GM12801 (cell line): ENCODE data around the gene FGR.

Experiments used
- TF ChIP-seq, protein P1 (sequence below): IDR thresholded peaks from one replicate; pipeline ENCODE4 v1.5.1; 2011; ENCODE audit warnings: control low read depth; ENCODE audit not compliant: insufficient read length; ENCODE audit errors: extremely low read depth

The FGR gene

DNA sequence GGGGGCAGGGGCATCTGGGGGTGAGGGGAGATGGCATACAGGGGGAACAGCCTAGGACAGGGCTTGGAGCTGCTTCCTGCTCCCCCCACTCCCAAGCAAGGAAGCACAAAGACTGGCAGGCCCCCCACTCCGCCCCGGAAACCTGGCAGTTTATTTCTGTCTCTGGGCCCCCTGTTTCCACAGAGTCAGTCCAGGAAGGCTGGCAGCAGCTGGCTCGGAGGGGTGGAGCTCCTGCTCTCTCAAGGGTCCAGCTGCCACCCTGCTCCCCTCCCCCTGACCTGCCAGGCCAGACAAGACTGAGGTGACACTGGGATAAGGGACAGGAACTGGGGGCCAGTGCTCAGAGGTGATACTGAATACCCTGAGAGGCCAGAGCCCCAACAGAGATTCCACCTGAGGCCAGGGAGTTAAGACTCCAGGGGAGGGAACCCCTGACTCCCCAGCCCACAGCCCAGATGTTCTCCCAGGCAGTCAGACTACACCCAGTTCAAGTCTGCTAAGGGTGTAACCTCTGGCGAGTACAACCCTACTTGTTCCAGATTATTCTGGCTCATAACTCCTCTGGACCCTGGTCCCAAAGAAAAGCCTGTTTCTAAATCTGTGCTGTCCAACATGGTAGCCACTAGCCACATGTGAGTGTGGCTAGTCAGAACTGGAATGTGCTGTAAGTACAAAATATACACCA lies 57.3 kb downstream of the FGR start:
- TF ChIP-seq, protein P1, sequence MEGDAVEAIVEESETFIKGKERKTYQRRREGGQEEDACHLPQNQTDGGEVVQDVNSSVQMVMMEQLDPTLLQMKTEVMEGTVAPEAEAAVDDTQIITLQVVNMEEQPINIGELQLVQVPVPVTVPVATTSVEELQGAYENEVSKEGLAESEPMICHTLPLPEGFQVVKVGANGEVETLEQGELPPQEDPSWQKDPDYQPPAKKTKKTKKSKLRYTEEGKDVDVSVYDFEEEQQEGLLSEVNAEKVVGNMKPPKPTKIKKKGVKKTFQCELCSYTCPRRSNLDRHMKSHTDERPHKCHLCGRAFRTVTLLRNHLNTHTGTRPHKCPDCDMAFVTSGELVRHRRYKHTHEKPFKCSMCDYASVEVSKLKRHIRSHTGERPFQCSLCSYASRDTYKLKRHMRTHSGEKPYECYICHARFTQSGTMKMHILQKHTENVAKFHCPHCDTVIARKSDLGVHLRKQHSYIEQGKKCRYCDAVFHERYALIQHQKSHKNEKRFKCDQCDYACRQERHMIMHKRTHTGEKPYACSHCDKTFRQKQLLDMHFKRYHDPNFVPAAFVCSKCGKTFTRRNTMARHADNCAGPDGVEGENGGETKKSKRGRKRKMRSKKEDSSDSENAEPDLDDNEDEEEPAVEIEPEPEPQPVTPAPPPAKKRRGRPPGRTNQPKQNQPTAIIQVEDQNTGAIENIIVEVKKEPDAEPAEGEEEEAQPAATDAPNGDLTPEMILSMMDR, result no peak

DNA sequence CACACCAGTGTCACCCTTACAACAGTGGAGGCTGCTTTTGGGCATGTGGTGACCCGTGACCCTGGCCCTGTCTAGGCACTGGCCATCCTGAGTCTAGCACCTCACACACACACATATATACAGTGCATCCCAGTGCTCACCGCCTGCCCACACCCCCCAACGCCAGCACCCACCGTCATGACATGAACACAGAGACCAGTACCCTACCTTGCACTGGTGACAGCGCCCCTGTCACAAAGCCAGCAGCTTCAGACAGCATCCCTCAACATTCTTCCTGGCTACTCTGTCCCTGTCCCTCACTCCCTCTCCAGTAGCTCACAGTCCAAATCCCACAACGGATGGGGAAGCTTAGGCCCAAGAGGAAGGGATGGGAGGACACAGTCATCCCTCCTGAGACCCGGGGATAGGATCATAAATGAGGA lies 58.2 kb downstream of the FGR start:
- TF ChIP-seq, protein P1, result no peak

DNA sequence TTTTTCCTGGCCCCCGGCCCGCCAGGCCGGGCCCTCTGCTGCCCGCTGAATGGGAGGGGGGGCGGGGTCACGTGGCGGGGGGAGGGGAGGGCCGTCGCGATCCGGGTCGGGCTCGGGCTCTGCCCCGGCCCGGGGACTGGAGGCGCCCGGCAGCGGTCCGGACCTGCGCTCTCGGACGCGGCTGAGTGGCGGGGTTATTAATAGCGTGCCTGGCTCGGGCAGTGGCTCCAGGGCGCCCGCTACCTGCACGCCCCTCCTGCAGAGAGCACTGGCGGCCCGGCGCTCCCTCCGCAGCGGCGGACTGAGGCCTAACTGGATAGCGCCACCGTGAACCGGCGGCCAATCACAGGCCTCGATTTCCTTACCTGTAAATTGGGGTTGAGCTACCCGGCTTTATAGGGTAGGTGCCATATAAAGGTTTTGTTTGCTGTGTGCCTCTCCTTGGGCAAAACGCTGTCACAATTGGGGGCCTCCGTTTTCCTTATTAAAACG lies 59.1 kb downstream of the FGR start:
- TF ChIP-seq, protein P1, result no peak

DNA sequence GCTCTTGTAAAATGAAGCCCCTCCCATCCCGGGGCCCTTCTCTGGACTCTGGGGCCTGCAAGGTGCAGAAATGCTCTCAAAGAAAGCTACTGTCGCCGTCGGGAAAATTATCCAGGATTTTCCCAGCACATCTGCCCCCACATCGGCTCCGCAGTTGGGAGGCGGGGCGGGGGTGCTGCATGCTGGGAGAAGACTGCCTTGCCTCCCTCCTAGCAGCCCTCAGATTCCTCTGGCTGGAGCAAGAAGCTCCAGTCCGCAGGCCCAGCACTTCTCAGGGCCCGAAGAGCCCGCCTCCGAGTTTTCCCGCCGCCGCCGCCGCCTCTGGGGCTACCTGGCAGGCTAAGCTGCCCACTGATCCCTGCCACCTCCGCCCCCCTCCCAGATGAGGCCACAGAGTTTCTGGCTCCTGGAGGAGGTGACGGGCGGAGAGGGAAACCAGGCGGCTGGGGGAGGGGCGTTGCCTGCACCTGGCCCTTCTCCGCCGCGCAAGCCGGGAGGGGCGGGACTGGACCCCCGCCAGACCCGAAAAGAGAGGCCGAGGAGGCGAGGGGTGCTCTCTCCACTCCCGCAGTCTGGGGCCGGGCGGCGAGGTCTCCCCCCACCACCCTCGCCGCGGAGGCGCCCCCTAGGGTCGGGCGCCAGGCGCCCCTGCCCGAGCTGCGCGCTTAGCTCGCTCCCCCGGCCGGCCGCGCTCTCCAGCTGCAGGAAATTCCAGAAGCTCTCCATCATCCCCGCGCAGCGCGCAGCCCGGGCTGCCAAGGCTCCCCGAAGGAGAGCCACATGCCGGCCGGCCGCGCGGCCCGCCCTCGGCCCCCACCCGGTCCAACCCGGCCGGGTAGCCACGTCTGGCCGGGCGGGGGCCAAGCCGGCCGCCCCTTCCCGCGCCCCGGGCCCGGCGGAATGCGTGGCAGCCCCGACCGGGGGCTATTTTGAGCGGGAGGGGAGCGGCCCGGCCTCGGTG lies 59.8 kb downstream of the FGR start:
- TF ChIP-seq, protein P1, result no peak

DNA sequence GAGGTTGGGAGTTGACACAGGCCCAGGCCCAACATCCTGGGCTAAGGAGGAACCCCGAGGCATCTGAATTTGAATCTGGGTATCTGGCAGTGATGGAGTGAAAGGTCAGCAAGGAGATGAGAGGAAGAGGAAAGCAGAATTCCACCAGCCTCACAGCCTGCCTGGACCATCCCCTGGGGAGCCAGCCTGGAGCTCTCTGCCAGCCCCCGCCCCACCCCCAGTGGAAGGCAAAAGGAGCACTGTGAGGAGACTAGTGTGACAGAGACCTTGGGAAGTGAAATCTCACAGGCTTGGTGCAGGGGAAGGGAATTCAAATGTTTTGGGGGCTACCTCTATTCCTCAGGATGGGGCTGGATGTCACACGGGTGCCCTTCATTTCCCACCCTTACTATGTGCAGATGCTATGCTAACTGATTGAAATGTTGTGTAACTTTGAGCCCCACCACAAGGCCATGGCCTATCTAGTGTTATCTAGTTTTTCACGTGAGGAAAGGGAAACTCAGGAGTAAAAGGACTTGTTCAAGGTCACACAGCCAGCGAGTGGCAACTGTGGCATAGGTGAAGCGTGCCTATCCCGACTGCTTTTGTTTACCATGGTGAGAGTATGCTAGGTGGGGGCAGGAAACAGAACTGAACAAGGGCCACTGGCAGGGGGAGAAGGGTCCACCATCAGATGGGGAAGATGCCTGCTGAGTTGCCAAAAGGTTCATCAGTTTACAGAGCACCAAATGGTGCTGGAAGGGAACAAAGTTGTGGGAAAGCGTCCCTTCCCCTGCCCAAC lies 60.8 kb downstream of the FGR start:
- TF ChIP-seq, protein P1, result no peak

DNA sequence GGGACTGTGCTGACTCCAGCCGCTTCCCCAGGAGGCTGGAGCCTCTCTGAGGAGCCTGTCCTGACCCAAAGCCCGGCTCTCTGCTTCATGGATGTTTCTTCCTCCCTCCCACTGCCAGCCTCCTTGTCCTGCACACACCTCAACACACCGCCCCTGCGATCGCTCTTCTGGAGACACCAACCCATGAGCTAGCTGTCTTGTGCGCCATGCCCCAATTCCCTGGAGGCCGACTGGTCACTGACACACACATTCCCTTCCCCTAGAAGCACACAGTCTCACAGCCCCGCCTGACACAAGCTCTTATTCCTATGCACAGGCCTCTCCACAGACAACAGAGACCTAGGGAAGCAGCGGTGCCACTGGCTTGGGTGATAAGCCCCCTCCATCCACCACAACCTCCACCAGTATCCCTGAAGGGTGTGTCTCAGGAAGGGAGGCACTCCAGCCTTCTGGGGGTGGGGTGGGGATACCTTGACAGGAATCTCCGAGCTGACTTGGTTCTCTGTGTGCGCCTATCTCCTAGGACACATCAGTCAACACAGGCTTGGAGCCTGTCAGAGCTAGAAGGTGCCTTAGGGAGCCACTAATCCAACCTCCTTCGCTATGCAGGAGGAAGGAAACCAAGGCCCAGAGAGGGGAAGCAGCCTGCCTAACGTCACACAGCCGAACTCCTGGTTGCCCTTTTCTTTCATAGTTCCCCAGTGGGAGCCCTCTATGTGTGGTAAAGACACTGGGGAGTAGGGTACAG lies 62.1 kb downstream of the FGR start:
- TF ChIP-seq, protein P1, result no peak
